ENCODE results near the gene LENG9.

The LENG9 gene

GRCh38 chr19:54420068-54420382, 43.6 kb downstream of the LENG9 start:
- no peak overlapping the region for H3K4me3 ChIP-seq (ENCODE audit: low read depth, low read length, poor library complexity, severe bottlenecking)
- H3K9ac ChIP-seq (ENCODE audit: low read length), result no peak overlapping the region
- no peaks in the 10 kb centered on the region for H3K9me3 ChIP-seq (ENCODE audit: low read length)
- H3K4me2 ChIP-seq (ENCODE audit: low read length), result no peak overlapping the region
- no peak for TF ChIP-seq EZH2 (IDR thresholded peaks at IDR 0.05; ENCODE audit: borderline replicate concordance, low read length)
- TF ChIP-seq, protein P1, sequence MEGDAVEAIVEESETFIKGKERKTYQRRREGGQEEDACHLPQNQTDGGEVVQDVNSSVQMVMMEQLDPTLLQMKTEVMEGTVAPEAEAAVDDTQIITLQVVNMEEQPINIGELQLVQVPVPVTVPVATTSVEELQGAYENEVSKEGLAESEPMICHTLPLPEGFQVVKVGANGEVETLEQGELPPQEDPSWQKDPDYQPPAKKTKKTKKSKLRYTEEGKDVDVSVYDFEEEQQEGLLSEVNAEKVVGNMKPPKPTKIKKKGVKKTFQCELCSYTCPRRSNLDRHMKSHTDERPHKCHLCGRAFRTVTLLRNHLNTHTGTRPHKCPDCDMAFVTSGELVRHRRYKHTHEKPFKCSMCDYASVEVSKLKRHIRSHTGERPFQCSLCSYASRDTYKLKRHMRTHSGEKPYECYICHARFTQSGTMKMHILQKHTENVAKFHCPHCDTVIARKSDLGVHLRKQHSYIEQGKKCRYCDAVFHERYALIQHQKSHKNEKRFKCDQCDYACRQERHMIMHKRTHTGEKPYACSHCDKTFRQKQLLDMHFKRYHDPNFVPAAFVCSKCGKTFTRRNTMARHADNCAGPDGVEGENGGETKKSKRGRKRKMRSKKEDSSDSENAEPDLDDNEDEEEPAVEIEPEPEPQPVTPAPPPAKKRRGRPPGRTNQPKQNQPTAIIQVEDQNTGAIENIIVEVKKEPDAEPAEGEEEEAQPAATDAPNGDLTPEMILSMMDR (IDR thresholded peaks at IDR 0.05; ENCODE audit: low read length), result no peak
- H2AFZ ChIP-seq (ENCODE audit: low read length), result no peak overlapping the region
- H3K27ac ChIP-seq (ENCODE audit: low read depth, low read length, poor library complexity, severe bottlenecking), result no peak overlapping the region
- H3K79me2 ChIP-seq (ENCODE audit: insufficient read depth, low read length), result no peaks in the 10 kb centered on the region
- no peaks in the 10 kb centered on the region for H3K36me3 ChIP-seq (ENCODE audit: insufficient read depth, low read length)
- H3K27me3 ChIP-seq (ENCODE audit: insufficient read depth, low read length), result no peaks in the 10 kb centered on the region; the same call in 1 of the 2 replicates
- no peaks in the 10 kb centered on the region for H3K9me2 ChIP-seq (ENCODE audit: low read depth, low read length)
- H4K20me1 ChIP-seq (ENCODE audit: insufficient read depth, low read length), result no peaks in the 10 kb centered on the region
- no peaks in the 10 kb centered on the region for H3F3A ChIP-seq (ENCODE audit: insufficient read depth, low read length)
- H3K4me1 ChIP-seq (ENCODE audit: insufficient read depth, low read length, severe bottlenecking), result no peaks in the 10 kb centered on the region

DNA sequence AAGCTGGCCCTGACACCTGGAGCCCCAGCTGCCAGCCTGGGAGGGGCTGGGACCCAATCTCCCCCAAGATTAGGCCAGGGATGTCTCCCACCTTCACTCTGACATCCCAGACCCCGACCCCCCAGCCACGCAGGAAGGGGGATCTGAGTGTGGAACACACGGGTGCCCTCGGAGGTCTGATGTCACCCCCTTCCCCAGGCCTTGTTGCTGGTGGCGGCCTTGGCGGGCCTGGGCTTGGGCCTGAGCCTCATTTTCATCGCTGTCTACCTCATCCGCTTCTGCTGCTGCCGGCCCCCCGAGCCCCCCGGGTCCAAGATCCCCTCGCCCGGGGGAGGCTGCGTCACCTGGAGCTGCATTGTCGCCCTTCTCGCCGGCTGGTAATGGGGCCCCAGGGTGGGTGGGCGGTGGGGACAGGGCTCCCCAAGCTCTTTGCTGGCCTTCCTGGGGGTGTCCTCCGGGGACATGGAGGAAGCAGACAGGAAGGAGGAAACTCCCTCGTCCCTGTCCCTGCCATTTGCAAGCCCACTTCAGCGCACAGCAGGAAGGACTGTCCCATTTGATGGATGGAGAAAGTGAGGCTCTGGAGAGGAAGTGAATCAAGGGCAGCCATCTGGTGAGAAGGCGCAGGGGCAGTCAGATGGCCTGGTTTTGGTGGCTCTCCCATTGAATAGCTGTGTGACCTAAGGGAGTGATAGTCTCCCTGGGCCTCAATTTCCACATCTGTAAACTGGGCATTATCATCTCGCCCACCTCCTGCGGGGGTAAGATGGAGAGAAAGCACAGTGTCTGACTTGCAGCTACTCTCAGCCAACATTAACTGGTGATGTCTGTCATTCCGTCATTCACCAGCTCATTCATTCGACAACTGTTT, 44.4 kb downstream of the LENG9 start:
- H3K27me3 ChIP-seq (ENCODE audit: insufficient read depth, low read length), result no peaks in the 10 kb centered on the region; the same call in 1 of the 2 replicates
- no peak overlapping the region for H3K4me2 ChIP-seq (ENCODE audit: low read length)
- H3F3A ChIP-seq (ENCODE audit: insufficient read depth, low read length), result no peaks in the 10 kb centered on the region
- H3K9me2 ChIP-seq (ENCODE audit: low read depth, low read length), result no peaks in the 10 kb centered on the region
- no peaks in the 10 kb centered on the region for H3K79me2 ChIP-seq (ENCODE audit: insufficient read depth, low read length)
- no peak overlapping the region for H2AFZ ChIP-seq (ENCODE audit: low read length)
- H3K27ac ChIP-seq (ENCODE audit: low read depth, low read length, poor library complexity, severe bottlenecking), result no peak overlapping the region
- no peaks in the 10 kb centered on the region for H4K20me1 ChIP-seq (ENCODE audit: insufficient read depth, low read length)
- H3K9ac ChIP-seq (ENCODE audit: low read length), result no peak overlapping the region
- H3K9me3 ChIP-seq (ENCODE audit: low read length), result no peaks in the 10 kb centered on the region
- TF ChIP-seq, protein P1 (IDR thresholded peaks at IDR 0.05; ENCODE audit: low read length), result no peak
- no peak for TF ChIP-seq EZH2 (IDR thresholded peaks at IDR 0.05; ENCODE audit: borderline replicate concordance, low read length)
- H3K4me3 ChIP-seq (ENCODE audit: low read depth, low read length, poor library complexity, severe bottlenecking), result no peak overlapping the region
- H3K36me3 ChIP-seq (ENCODE audit: insufficient read depth, low read length), result no peaks in the 10 kb centered on the region
- H3K4me1 ChIP-seq (ENCODE audit: insufficient read depth, low read length, severe bottlenecking), result no peaks in the 10 kb centered on the region

DNA sequence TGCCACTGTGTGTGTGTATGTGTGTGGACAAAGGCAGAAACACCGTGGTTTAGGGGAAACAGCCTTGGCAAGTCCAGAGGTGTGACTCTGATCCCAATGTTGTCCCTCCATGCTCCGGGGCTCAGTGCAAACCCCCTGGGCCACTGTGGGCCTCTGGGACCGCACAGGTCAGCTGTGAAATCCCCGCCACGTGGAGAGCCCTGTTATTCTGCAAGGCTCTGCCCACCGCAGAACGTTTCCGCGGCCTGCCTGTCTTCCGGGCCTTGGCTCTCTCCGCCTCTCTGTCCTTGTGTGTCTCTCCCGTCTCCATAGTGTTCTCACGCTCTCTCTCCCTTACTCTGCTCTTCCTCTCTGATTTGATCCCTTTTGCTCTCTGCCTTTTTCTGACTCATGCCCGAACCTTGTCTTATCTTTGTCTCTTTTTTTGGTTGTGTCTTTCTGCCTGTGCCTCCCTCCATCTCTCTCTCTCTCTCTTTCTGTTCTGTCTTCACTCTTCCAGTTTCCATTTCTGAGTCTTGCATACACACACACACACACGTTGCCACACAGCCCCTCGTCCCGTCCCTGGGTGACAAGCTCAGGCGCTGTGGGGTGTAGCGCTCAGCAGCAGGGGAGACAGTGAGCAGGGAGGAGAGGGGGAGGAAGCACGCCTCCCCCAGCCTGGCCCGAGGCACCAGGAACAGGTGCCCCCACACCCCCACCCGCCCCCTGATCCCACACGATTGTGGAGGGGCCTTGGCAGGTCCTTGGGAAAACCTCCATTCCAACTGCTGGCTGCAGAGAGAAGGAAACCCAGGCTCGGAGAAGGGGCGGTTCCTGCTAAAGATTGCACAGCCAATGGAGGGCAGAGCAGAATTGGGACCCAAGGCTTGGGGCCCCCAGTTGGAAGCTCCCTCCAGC, 45.3 kb downstream of the LENG9 start:
- Histone ChIP-seq H3K9me2 (ENCODE audit: low read depth, low read length) (no peaks in the 10 kb centered on the region), H3K27ac (ENCODE audit: low read depth, low read length, poor library complexity, severe bottlenecking) (no peak overlapping the region), H3K36me3 (ENCODE audit: insufficient read depth, low read length) (no peaks in the 10 kb centered on the region), H3K79me2 (ENCODE audit: insufficient read depth, low read length) (no peaks in the 10 kb centered on the region), H2AFZ (ENCODE audit: low read length) (no peak overlapping the region), H4K20me1 (ENCODE audit: insufficient read depth, low read length) (no peaks in the 10 kb centered on the region), H3F3A (ENCODE audit: insufficient read depth, low read length) (no peaks in the 10 kb centered on the region), H3K4me1 (ENCODE audit: insufficient read depth, low read length, severe bottlenecking) (no peaks in the 10 kb centered on the region), H3K4me2 (ENCODE audit: low read length) (no peak overlapping the region), H3K9ac (ENCODE audit: low read length) (no peak overlapping the region), H3K9me3 (ENCODE audit: low read length) (no peaks in the 10 kb centered on the region), H3K27me3 (ENCODE audit: insufficient read depth, low read length) (no peaks in the 10 kb centered on the region; the same call in 1 of the 2 replicates), H3K4me3 (ENCODE audit: low read depth, low read length, poor library complexity, severe bottlenecking) (no peak overlapping the region)
- TF ChIP-seq, protein P1 (IDR thresholded peaks at IDR 0.05; ENCODE audit: low read length), result no peak
- TF ChIP-seq EZH2 (IDR thresholded peaks at IDR 0.05; ENCODE audit: borderline replicate concordance, low read length), result no peak

Measured in OCI-LY1 (cell line).